Measurements from ENCODE around the gene POU6F2. TPM values are rescaled to one million over a fixed set of nuclear protein-coding genes. Genes with fewer than 3 reads are reported as not detected.

Gene POU6F2
- total RNA-seq, 1 donor from 2014 or later: 0.78 TPM

GRCh38 chr7:39199006-39199405 lies 221.3 kb downstream of the POU6F2 start:
- ATAC-seq: no peak
- intact Hi-C loops (cut with DNase I): no loop called here
- no peaks in the 10 kb centered on the region for H3K9me3 ChIP-seq
- H3K4me3 ChIP-seq: no peak overlapping the region
- H3K36me3 ChIP-seq: no peaks in the 10 kb centered on the region
- TF ChIP-seq CTCF (IDR thresholded peaks at IDR 0.05): no peak
- H3K27ac ChIP-seq: no peak overlapping the region
- H3K4me1 ChIP-seq: no peaks in the 10 kb centered on the region
- no peak for DNase-seq
- no peaks in the 10 kb centered on the region for H3K27me3 ChIP-seq

GRCh38 chr7:39199951-39200350 lies 222.2 kb downstream of the POU6F2 start:
- ATAC-seq (no peak), DNase-seq (no peak)
- Histone ChIP-seq H3K4me3 (no peak overlapping the region), H3K27me3 (no peaks in the 10 kb centered on the region), H3K36me3 (no peaks in the 10 kb centered on the region), H3K9me3 (no peaks in the 10 kb centered on the region), H3K27ac (no peak overlapping the region), H3K4me1 (no peaks in the 10 kb centered on the region)
- no peak for TF ChIP-seq CTCF (IDR thresholded peaks at IDR 0.05)
- intact Hi-C loops (cut with DNase I): no loop called here

- TF ChIP-seq CTCF (IDR thresholded peaks at IDR 0.05): no peak
- H3K36me3 ChIP-seq: no peaks in the 10 kb centered on the region
- ATAC-seq (no peak), DNase-seq (no peak)
- no peaks in the 10 kb centered on the region for H3K9me3 ChIP-seq
- H3K4me3 ChIP-seq: no peak overlapping the region
- intact Hi-C loops (cut with DNase I): no loop called here
- H3K27me3 ChIP-seq: no peaks in the 10 kb centered on the region
- H3K4me1 ChIP-seq: no peaks in the 10 kb centered on the region
- H3K27ac ChIP-seq: no peak overlapping the region
Measured at GRCh38 chr7:39202041-39202440, 224.3 kb downstream of the POU6F2 start.

GRCh38 chr7:39210362-39210761 lies 232.7 kb downstream of the POU6F2 start:
- intact Hi-C loops (cut with DNase I): no loop called here
- ATAC-seq (no peak), DNase-seq (no peak)
- no peak for TF ChIP-seq CTCF (IDR thresholded peaks at IDR 0.05)
- H3K27me3 ChIP-seq: no peaks in the 10 kb centered on the region
- H3K36me3 ChIP-seq: no peaks in the 10 kb centered on the region
- no peaks in the 10 kb centered on the region for H3K4me1 ChIP-seq
- no peak overlapping the region for H3K4me3 ChIP-seq
- no peak overlapping the region for H3K27ac ChIP-seq
- H3K9me3 ChIP-seq: no peaks in the 10 kb centered on the region

- H3K36me3 ChIP-seq: no peaks in the 10 kb centered on the region
- no peaks in the 10 kb centered on the region for H3K27me3 ChIP-seq
- intact Hi-C loops (cut with DNase I): no loop called here
- H3K4me3 ChIP-seq: no peak overlapping the region
- no peak overlapping the region for H3K27ac ChIP-seq
- no peaks in the 10 kb centered on the region for H3K9me3 ChIP-seq
- TF ChIP-seq CTCF (IDR thresholded peaks at IDR 0.05): no peak
- no peaks in the 10 kb centered on the region for H3K4me1 ChIP-seq
- DNase-seq (no peak), ATAC-seq (no peak)
Measured at GRCh38 chr7:39211581-39211980, 233.9 kb downstream of the POU6F2 start.

- TF ChIP-seq CTCF (IDR thresholded peaks at IDR 0.05): no peak
- Histone ChIP-seq H3K9me3 (no peaks in the 10 kb centered on the region), H3K27ac (no peak overlapping the region), H3K4me3 (no peak overlapping the region), H3K36me3 (no peaks in the 10 kb centered on the region), H3K4me1 (no peaks in the 10 kb centered on the region), H3K27me3 (no peaks in the 10 kb centered on the region)
- no peak for DNase-seq
- ATAC-seq: no peak
- intact Hi-C loops (cut with DNase I): no loop called here
Measured at GRCh38 chr7:39212876-39213275, 235.2 kb downstream of the POU6F2 start.

Measured in upper lobe of right lung (tissue), 1 donor.